22Rv1 (cell line): ENCODE results near the gene COX7B2.

Source experiments
- H3K27ac ChIP-seq: fragments of 450-650 bp; 2 replicates; pipeline ENCODE4 v1.5.1; 2017
- CTCF ChIP-seq: fragments of 450-650 bp; IDR thresholded peaks from 2 replicates; pipeline ENCODE4 v1.5.1; 2017; ENCODE audit warnings: mild to moderate bottlenecking
- ZFX ChIP-seq: fragments of 450-650 bp; IDR thresholded peaks from 2 replicates; pipeline ENCODE4 v1.6.1; 2017; ENCODE audit warnings: antibody characterized with exemption, borderline replicate concordance

The COX7B2 gene

GRCh38 chr4:46836584-46836983 is 72.5 kb downstream of the COX7B2 start:
- no peak overlapping the region for H3K27ac ChIP-seq
- no peak for TF ChIP-seq CTCF
- no peak for TF ChIP-seq ZFX

GRCh38 chr4:46830971-46831454 is 78.0 kb downstream of the COX7B2 start:
- H3K27ac ChIP-seq = no peak overlapping the region
- no peak for TF ChIP-seq ZFX
- TF ChIP-seq CTCF = no peak

- no peak overlapping the region for H3K27ac ChIP-seq
- no peak for TF ChIP-seq CTCF
- TF ChIP-seq ZFX = no peak
These were observed 88.9 kb downstream of the COX7B2 start for GRCh38 chr4:46820154-46820553.

GRCh38 chr4:46819095-46819494 is 90.0 kb downstream of the COX7B2 start:
- no peak overlapping the region for H3K27ac ChIP-seq
- TF ChIP-seq CTCF (no peak), ZFX (no peak)

- H3K27ac ChIP-seq = no peak overlapping the region
- no peak for TF ChIP-seq CTCF
These were observed 90.4 kb downstream of the COX7B2 start for GRCh38 chr4:46818604-46819003.

GRCh38 chr4:46817806-46818205 is 91.2 kb downstream of the COX7B2 start:
- TF ChIP-seq CTCF (no peak), ZFX (no peak)

GRCh38 chr4:46804781-46805413 is 104.1 kb downstream of the COX7B2 start:
- H3K27ac ChIP-seq = no peak overlapping the region
- TF ChIP-seq ZFX = no peak
- TF ChIP-seq CTCF = no peak

More at GRCh38 chr4:46817806-46818205, 91.2 kb downstream of the COX7B2 start:
- no peak overlapping the region for H3K27ac ChIP-seq
